Motor neuron (in vitro differentiated cells): ENCODE measurements around the gene PPM1L. TPM values are rescaled to one million over a fixed set of nuclear protein-coding genes. Genes with fewer than 3 reads are reported as not detected.

Experiments used
- ATAC-seq, 8 experiments: fragments of 200-7000 bp; cut with Tn5 transposase; replicated peaks in 6 of 8; 2 replicates each; pipeline ENCODE4 v1.8.0; 2021; ENCODE audit warnings: mild to moderate bottlenecking in 8 of 8, moderate library complexity in 8 of 8
- H3K27ac ChIP-seq, 2 donors: fragments of 250-450 bp; sonication (Bioruptor Pico); 2 replicates each; pipeline ENCODE4 v1.9.0; 2021; ENCODE audit warnings: antibody characterized with exemption in 2 of 2, mild to moderate bottlenecking in 2 of 2, moderate library complexity in 1 of 2
- H3K4me1 ChIP-seq, 2 donors: fragments of 250-450 bp; sonication (Bioruptor Pico); replicated peaks in 1 of 2; 2 replicates each; pipeline ENCODE4 v1.6.1; 2021; ENCODE audit warnings: antibody characterized with exemption in 2 of 2, mild to moderate bottlenecking in 2 of 2, moderate library complexity in 1 of 2
- H3K4me3 ChIP-seq, 5 donors: fragments of 250-450 bp; sonication (Bioruptor Pico); 2 replicates each; pipeline ENCODE4 v1.9.0; 2021; ENCODE audit warnings: antibody characterized with exemption in 5 of 5, mild to moderate bottlenecking in 5 of 5, moderate library complexity in 4 of 5
- WGBS, 10 experiments: fragments of 450-650 bp; shearing (Covaris generic); methylation state at CpG; one replicate each; pipeline ENCODE4 v1.0.0; 2022; 5-methylcytosine and 5-hydroxymethylcytosine counted together
- in situ Hi-C, 9 experiments: fragments of 400-800 bp; cut with MboI; loops; one replicate each; pipeline ENCODE4 v1.15.0; 2021; ENCODE audit warnings: low sequenced_read_pairs in 9 of 9, low pct_unique_long_range_greater_than_20kb in 2 of 9; ENCODE audit not compliant: unreplicated experiment in 9 of 9
- total RNA-seq, 8 experiments: library from RNA; unstranded; fragments of 300-600 nt; gene quantifications; 2 replicates each; pipeline versions ENCODE4 v1.2.3 to v1.2.4, GENCODE V29; 2022

Gene PPM1L
- total RNA-seq, 8 experiments from 2014 or later, result 10.8 to 27.3 (median 22.1) TPM

- Histone ChIP-seq H3K4me1 (peaks cover 0 to 4% of the 10 kb centered on the region in 2 donors), H3K4me3 (no peak overlapping the region), H3K27ac (no peak overlapping the region)
- WGBS, 10 experiments, result 84 to 100% (median 97%) methylated on average over 1 to 5 of the region's 5 CpGs; no CpG with 5 or more reads in 2 of the 10 experiments
- peak in 3 of 8 experiments; percentile 42 to 74 (median 71) for ATAC-seq
- in situ Hi-C loops, result loop anchor here in 6 of 9 experiments (25.0 kb wide), 1 partner anchor 216 kb away; no protein-coding TSS in a partner anchor
Measured at GRCh38 chr3:160928183-160928726, 172.2 kb downstream of the PPM1L start.

- H3K4me3 ChIP-seq, result no peak overlapping the region
- 80 to 86% methylated on average over 1 to 2 of the region's 2 CpGs; no CpG with 5 or more reads in 8 of the 10 experiments for WGBS, 10 experiments
- ATAC-seq, result peak in 5 of 8 experiments; percentile 65 to 90 (median 69)
- peaks cover 3 to 9% of the 10 kb centered on the region in 2 donors for H3K4me1 ChIP-seq
- H3K27ac ChIP-seq, result no peak overlapping the region
- in situ Hi-C loops, result loop anchor here in 6 of 9 experiments (25.0 kb wide), 1 partner anchor 217 kb away; no protein-coding TSS in a partner anchor
Measured at GRCh38 chr3:160929595-160929994, 173.6 kb downstream of the PPM1L start.

GRCh38 chr3:160931474-160931873, 175.4 kb downstream of the PPM1L start:
- no peak overlapping the region for H3K4me3 ChIP-seq
- H3K4me1 ChIP-seq, result peaks cover 3 to 9% of the 10 kb centered on the region in 2 donors
- peak in 3 of 8 experiments; percentile 60 to 78 (median 69) for ATAC-seq
- in situ Hi-C loops, result loop anchor here in 6 of 9 experiments (25.0 kb wide), 1 partner anchor 219 kb away; no protein-coding TSS in a partner anchor
- no peak overlapping the region for H3K27ac ChIP-seq

GRCh38 chr3:160935413-160936095, 179.5 kb downstream of the PPM1L start:
- Histone ChIP-seq H3K27ac (no peak overlapping the region), H3K4me1 (peaks cover 3 to 9% of the 10 kb centered on the region in 2 donors), H3K4me3 (no peak overlapping the region)
- in situ Hi-C loops, result loop anchor here in 6 of 9 experiments (25.0 kb wide), 1 partner anchor 223 kb away; no protein-coding TSS in a partner anchor
- WGBS, 10 experiments, result 57 to 100% (median 85%) methylated on average over 1 to 6 of the region's 6 CpGs; no CpG with 5 or more reads in 2 of the 10 experiments
- no peak for ATAC-seq

GRCh38 chr3:160941885-160942494, 186.0 kb downstream of the PPM1L start:
- H3K4me3 ChIP-seq, result no peak overlapping the region
- WGBS, 10 experiments, result 11 to 100% (median 48%) methylated on average over 1 to 5 of the region's 5 CpGs
- no peak overlapping the region for H3K27ac ChIP-seq
- peak in 6 of 8 experiments; percentile 35 to 84 (median 67) for ATAC-seq
- peaks cover 0 to 3% of the 10 kb centered on the region in 2 donors for H3K4me1 ChIP-seq
- in situ Hi-C loops, result loop anchor here in 6 of 9 experiments (25.0 kb wide), 1 partner anchor 230 kb away; no protein-coding TSS in a partner anchor

GRCh38 chr3:160943996-160944395, 188.0 kb downstream of the PPM1L start:
- Histone ChIP-seq H3K4me3 (no peak overlapping the region), H3K4me1 (peaks cover 3% of the 10 kb centered on the region in 2 donors), H3K27ac (no peak overlapping the region)
- in situ Hi-C loops, result loop anchor here in 6 of 9 experiments (25.0 kb wide), 1 partner anchor 232 kb away; no protein-coding TSS in a partner anchor
- no peak for ATAC-seq
- 13 to 90% (median 82%) methylated on average over 1 of the region's 1 CpG; no CpG with 5 or more reads in 1 of the 10 experiments for WGBS, 10 experiments

- Histone ChIP-seq H3K4me3 (no peak overlapping the region), H3K4me1 (peaks cover 3% of the 10 kb centered on the region in 2 donors), H3K27ac (no peak overlapping the region)
- in situ Hi-C loops, result loop anchor here in 6 of 9 experiments (25.0 kb wide), 1 partner anchor 233 kb away; no protein-coding TSS in a partner anchor
- ATAC-seq, result no peak
- WGBS, 10 experiments, result 50 to 86% (median 67%) methylated on average over 1 to 2 of the region's 2 CpGs; no CpG with 5 or more reads in 1 of the 10 experiments
Measured at GRCh38 chr3:160945336-160945735, 189.3 kb downstream of the PPM1L start.

GRCh38 chr3:160948273-160948672, 192.2 kb downstream of the PPM1L start:
- no peak overlapping the region for H3K27ac ChIP-seq
- H3K4me1 ChIP-seq, result peaks cover 11 to 19% of the 10 kb centered on the region in 2 donors
- ATAC-seq, result no peak
- no peak overlapping the region for H3K4me3 ChIP-seq
- in situ Hi-C loops, result loop anchor here in 6 of 9 experiments (25.0 kb wide), 1 partner anchor 236 kb away; no protein-coding TSS in a partner anchor
- WGBS, 10 experiments, result 47 to 100% (median 74%) methylated on average over 1 to 3 of the region's 3 CpGs; no CpG with 5 or more reads in 3 of the 10 experiments

GRCh38 chr3:160949460-160949859, 193.4 kb downstream of the PPM1L start:
- WGBS, 10 experiments, result 47 to 100% (median 86%) methylated on average over 1 to 4 of the region's 4 CpGs
- H3K4me1 ChIP-seq, result peaks cover 11 to 19% of the 10 kb centered on the region in 2 donors
- H3K27ac ChIP-seq, result no peak overlapping the region
- in situ Hi-C loops, result loop anchor here in 6 of 9 experiments (25.0 kb wide), 1 partner anchor 237 kb away; no protein-coding TSS in a partner anchor
- H3K4me3 ChIP-seq, result no peak overlapping the region
- ATAC-seq, result no peak

GRCh38 chr3:160950542-160950941, 194.5 kb downstream of the PPM1L start:
- H3K4me1 ChIP-seq, result peaks cover 11 to 16% of the 10 kb centered on the region in 2 donors
- no peak overlapping the region for H3K4me3 ChIP-seq
- WGBS, 10 experiments, result 20 to 100% (median 93%) methylated on average over 1 to 2 of the region's 2 CpGs; no CpG with 5 or more reads in 4 of the 10 experiments
- in situ Hi-C loops, result loop anchor here in 2 of 9 experiments (25.0 kb wide), 3 partner anchors 137 to 462 kb away; no protein-coding TSS in a partner anchor
- no peak for ATAC-seq
- H3K27ac ChIP-seq, result no peak overlapping the region

- in situ Hi-C loops, result loop anchor here in 2 of 9 experiments (25.0 kb wide), 3 partner anchors 136 to 461 kb away; no protein-coding TSS in a partner anchor
- peaks cover 11 to 16% of the 10 kb centered on the region in 2 donors for H3K4me1 ChIP-seq
- no peak overlapping the region for H3K27ac ChIP-seq
- WGBS, 10 experiments, result 80 to 100% (median 100%) methylated on average over 1 to 2 of the region's 2 CpGs; no CpG with 5 or more reads in 4 of the 10 experiments
- H3K4me3 ChIP-seq, result no peak overlapping the region
- ATAC-seq, result no peak
Measured at GRCh38 chr3:160950954-160951353, 194.9 kb downstream of the PPM1L start.

- ATAC-seq, result no peak
- in situ Hi-C loops, result loop anchor here in 2 of 9 experiments (25.0 kb wide), 3 partner anchors 135 to 460 kb away; no protein-coding TSS in a partner anchor
- Histone ChIP-seq H3K4me3 (no peak overlapping the region), H3K4me1 (peaks cover 11 to 16% of the 10 kb centered on the region in 2 donors), H3K27ac (no peak overlapping the region)
- WGBS, 10 experiments, result 20 to 90% (median 67%) methylated on average over 1 to 8 of the region's 8 CpGs; no CpG with 5 or more reads in 1 of the 10 experiments
Measured at GRCh38 chr3:160951642-160952487, 195.8 kb downstream of the PPM1L start.
